Left ventricle myocardium inferior (tissue), 1 donor: ENCODE data around the gene BPIFB2. TPM values are rescaled to one million over a fixed set of nuclear protein-coding genes. Genes with fewer than 3 reads are reported as not detected.

Source experiments
- DNase-seq: peaks from one replicate; pipeline ENCODE4 v3.0.0-alpha.2; 2020
- H3K27ac ChIP-seq: fragments of 200-600 bp; replicated peaks from 2 replicates; pipeline ENCODE4 v1.8.0; 2021
- H3K27me3 ChIP-seq: fragments of 200-600 bp; 2 replicates; pipeline ENCODE4 v1.8.0; 2021; ENCODE audit warnings: low read depth
- H3K36me3 ChIP-seq: fragments of 200-600 bp; 2 replicates; pipeline ENCODE4 v1.8.0; 2021
- H3K4me1 ChIP-seq: fragments of 200-600 bp; 2 replicates; pipeline ENCODE4 v1.8.0; 2021
- H3K4me3 ChIP-seq: fragments of 200-600 bp; 2 replicates; pipeline ENCODE4 v1.8.0; 2021; ENCODE audit warnings: mild to moderate bottlenecking, moderate library complexity
- H3K9me3 ChIP-seq: fragments of 200-600 bp; replicated peaks from 2 replicates; pipeline ENCODE4 v1.8.0; 2021
- intact Hi-C: fragments of 100-400 bp; cut with micrococcal nuclease; formaldehyde crosslinking; loops from one replicate; pipeline ENCODE4 v1.11.0; 2022
- total RNA-seq: library from RNA; stranded (reverse); fragmentation: NEBNext Ultra II Directional; extraction: Animal tissue kit (Norgen Biotek cat#: 25700); gene quantifications from one replicate; pipeline ENCODE4 v1.2.1, GENCODE V29; 2021
- TF ChIP-seq, protein P1 (sequence below): fragments of 200-600 bp; IDR thresholded peaks from 2 replicates; pipeline ENCODE4 v1.8.0; 2021; ENCODE audit warnings: antibody characterized with exemption, mild to moderate bottlenecking, borderline replicate concordance
- donor health status: DM: no; HTN: yes; CAD: no; lungs with severe emphysema.

The BPIFB2 gene
- total RNA-seq, 1 donor from 2014 or later, result not detected

DNA sequence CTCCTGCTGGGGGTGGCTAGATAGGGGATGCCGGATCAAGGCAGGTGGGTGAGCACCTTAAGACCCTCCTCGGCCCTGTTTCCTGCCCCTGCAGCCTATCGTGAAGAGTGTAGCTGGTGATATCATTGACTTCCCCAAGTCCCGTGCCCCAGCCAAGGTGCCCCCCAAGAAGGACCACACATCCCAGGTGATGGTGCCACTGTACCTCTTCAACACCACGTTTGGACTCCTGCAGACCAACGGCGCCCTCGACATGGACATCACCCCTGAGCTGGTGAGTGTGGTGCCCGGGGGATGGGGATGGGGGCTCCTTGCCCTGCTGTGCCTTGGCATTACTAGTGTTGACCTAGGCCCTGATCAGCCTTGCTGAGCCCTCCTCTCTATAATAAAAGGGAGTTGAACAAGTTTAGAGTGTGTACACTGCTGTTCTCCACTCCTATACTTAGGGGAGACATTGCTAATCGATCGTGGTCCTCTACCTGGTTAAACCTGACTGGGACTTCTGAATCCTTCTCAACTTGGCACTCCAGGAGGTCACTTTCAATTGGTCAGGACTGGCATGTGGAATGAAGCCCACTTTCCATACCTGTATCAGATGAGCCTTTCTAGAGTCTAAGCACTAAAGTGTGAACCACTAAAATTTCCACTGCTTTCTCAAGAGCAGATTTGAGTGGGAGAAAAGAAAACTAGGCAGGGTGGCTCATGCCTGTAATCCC is 57.2 kb downstream of the BPIFB2 start:
- DNase-seq, result no peak
- no peaks in the 10 kb centered on the region for H3K36me3 ChIP-seq
- TF ChIP-seq, protein P1, sequence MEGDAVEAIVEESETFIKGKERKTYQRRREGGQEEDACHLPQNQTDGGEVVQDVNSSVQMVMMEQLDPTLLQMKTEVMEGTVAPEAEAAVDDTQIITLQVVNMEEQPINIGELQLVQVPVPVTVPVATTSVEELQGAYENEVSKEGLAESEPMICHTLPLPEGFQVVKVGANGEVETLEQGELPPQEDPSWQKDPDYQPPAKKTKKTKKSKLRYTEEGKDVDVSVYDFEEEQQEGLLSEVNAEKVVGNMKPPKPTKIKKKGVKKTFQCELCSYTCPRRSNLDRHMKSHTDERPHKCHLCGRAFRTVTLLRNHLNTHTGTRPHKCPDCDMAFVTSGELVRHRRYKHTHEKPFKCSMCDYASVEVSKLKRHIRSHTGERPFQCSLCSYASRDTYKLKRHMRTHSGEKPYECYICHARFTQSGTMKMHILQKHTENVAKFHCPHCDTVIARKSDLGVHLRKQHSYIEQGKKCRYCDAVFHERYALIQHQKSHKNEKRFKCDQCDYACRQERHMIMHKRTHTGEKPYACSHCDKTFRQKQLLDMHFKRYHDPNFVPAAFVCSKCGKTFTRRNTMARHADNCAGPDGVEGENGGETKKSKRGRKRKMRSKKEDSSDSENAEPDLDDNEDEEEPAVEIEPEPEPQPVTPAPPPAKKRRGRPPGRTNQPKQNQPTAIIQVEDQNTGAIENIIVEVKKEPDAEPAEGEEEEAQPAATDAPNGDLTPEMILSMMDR, result no peak
- H3K27me3 ChIP-seq, result peaks cover 7% of the 10 kb centered on the region
- H3K27ac ChIP-seq, result no peak overlapping the region
- no peaks in the 10 kb centered on the region for H3K4me1 ChIP-seq
- no peaks in the 10 kb centered on the region for H3K9me3 ChIP-seq
- intact Hi-C loops, result no loop called here
- no peak overlapping the region for H3K4me3 ChIP-seq

DNA sequence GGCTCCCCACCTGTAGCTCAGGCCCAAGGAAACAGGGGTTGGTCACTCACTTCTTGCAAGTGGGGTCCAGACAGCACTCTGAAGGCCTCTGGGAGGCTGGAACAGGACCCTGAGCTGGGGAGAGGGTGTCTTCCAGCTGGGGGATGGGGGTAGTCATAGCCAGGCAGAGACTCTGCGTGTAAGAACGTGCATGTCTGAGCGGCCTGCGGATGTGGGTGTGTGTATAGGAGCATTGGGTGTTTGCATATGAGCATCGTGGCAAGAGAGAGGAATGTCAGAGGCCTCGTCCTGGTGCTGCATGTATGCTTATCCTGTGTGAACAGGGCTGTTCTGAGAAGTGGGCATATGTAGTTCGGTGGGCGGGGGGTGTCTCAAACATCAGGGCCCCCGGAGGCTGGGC is 58.3 kb downstream of the BPIFB2 start:
- no peak for DNase-seq
- Histone ChIP-seq H3K27me3 (peaks cover 13% of the 10 kb centered on the region), H3K36me3 (no peaks in the 10 kb centered on the region), H3K27ac (no peak overlapping the region), H3K9me3 (no peaks in the 10 kb centered on the region), H3K4me3 (no peak overlapping the region), H3K4me1 (no peaks in the 10 kb centered on the region)
- intact Hi-C loops, result no loop called here
- TF ChIP-seq, protein P1, result no peak

DNA sequence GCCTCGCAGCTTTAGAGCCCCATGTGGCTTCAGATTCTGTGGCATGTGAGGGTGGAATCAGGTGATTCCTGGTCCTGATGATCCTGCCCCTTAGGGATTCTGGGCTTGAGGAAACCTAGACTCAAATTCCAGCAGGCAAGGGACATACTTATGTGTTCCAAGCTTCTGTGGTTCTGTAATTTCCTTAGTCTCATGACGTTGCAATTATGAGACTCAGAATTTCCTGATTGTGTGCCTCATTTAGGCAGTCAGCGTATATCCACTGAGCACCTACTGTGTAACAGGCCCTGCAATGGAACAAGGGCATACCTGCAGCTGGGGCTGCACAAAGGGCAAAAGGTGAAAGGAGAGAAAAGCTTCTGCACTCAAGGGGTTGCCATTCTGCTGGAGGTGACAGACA is 60.3 kb downstream of the BPIFB2 start:
- Histone ChIP-seq H3K36me3 (no peaks in the 10 kb centered on the region), H3K4me1 (no peaks in the 10 kb centered on the region), H3K4me3 (no peak overlapping the region), H3K27ac (no peak overlapping the region), H3K9me3 (no peaks in the 10 kb centered on the region), H3K27me3 (peaks cover 29% of the 10 kb centered on the region)
- intact Hi-C loops, result no loop called here
- no peak for DNase-seq
- TF ChIP-seq, protein P1, result no peak

DNA sequence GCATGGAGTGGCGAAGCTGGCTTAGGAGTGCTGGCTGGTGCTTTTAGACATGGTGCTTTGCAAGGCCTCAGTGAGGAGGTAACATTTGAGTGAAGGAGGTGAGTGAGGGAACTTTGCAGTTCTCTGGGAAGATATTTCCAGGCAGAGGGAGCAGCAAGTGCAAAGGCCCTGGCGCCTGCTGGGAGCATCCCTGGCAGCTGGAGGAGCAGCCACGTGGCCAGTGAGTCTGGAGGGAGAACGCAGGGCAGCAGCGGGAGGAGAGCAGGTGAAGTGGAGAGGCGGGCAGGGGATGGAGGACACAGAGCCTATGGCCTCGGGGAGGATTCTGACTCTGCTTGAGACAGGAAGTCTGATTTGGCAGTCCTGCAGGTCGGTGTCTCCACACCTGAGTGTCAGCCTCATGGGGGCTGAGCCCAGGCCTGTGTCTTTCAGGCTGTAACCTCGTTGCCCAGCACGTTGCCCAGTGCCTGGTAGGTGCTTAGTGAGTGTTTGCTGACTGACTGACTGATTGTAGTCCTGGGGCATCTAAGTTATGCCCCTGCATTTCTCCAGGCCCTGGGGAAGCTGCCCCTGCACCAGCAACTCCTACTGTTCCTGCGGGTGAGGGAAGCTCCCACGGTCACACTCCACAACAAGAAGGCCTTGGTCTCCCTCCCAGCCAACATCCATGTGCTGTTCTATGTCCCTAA is 60.9 kb downstream of the BPIFB2 start:
- Histone ChIP-seq H3K27ac (no peak overlapping the region), H3K27me3 (peaks cover 32% of the 10 kb centered on the region), H3K36me3 (no peaks in the 10 kb centered on the region), H3K9me3 (no peaks in the 10 kb centered on the region), H3K4me3 (no peak overlapping the region), H3K4me1 (no peaks in the 10 kb centered on the region)
- TF ChIP-seq, protein P1, result no peak
- intact Hi-C loops, result no loop called here
- DNase-seq, result no peak

DNA sequence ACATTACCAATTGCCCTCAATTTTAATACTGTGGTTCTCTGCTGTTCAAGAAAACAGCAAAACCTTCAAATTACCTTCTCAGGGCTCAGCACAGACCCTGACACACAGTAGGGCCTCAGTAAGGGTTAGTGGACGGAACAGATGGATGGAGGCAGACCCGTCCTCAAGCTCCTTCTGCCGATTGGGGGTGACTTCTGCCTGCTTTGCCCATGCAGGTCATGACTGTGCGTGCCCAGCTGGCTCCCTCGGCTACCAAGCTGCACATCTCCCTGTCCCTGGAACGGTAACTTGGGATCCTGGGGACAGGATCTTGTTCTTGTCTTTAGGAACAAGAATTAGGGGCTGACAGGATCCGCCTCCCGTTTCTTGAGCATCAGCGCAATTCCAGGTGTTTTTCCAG is 62.2 kb downstream of the BPIFB2 start:
- H3K27me3 ChIP-seq, result peaks cover 33% of the 10 kb centered on the region
- H3K9me3 ChIP-seq, result no peaks in the 10 kb centered on the region
- no peaks in the 10 kb centered on the region for H3K4me1 ChIP-seq
- H3K4me3 ChIP-seq, result no peak overlapping the region
- TF ChIP-seq, protein P1, result no peak
- no peak overlapping the region for H3K27ac ChIP-seq
- DNase-seq, result no peak
- intact Hi-C loops, result no loop called here
- H3K36me3 ChIP-seq, result no peaks in the 10 kb centered on the region
